Measurements from ENCODE around the gene KIF19. TPM values are rescaled to one million over a fixed set of nuclear protein-coding genes. Genes with fewer than 3 reads are reported as not detected.
"Not testable (repeated sequence)": the region's sequence is repeated elsewhere in the genome, so short reads cannot be mapped to it uniquely, and the experiment has no call there.

The KIF19 gene
- polyA plus RNA-seq, 4 donors: 0.24 to 0.83 (median 0.55) TPM

GRCh38 chr17:74383141-74383540 is 57.1 kb downstream of the KIF19 start:
- no peak for DNase-seq (ENCODE audit: low read depth in 4 of 4, low spot score in 3 of 4)

GRCh38 chr17:74385201-74385600 is 59.2 kb downstream of the KIF19 start:
- DNase-seq (ENCODE audit: low read depth in 4 of 4, low spot score in 3 of 4): no peak

DNA sequence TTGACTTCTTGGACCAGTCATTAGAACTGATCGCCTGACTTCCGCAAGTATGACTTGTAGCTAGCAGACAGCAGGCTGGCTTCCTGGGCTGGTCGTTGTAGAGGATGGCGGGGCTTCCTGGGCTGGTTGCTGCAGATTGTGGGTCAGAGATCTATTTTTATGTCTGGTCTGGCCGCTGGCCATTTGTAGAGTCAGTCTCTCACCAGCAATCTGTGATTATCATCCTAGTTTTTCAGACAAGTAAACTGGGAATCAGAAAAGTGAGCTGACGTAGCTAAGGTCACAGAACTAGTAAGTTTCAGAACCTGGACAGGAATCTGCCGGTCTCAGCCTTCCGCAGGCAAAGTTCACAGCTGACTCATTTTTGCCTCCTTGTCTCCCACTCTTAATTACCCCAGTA is 60.4 kb downstream of the KIF19 start:
- DNase-seq (ENCODE audit: low read depth in 4 of 4, low spot score in 3 of 4): no peak

DNA sequence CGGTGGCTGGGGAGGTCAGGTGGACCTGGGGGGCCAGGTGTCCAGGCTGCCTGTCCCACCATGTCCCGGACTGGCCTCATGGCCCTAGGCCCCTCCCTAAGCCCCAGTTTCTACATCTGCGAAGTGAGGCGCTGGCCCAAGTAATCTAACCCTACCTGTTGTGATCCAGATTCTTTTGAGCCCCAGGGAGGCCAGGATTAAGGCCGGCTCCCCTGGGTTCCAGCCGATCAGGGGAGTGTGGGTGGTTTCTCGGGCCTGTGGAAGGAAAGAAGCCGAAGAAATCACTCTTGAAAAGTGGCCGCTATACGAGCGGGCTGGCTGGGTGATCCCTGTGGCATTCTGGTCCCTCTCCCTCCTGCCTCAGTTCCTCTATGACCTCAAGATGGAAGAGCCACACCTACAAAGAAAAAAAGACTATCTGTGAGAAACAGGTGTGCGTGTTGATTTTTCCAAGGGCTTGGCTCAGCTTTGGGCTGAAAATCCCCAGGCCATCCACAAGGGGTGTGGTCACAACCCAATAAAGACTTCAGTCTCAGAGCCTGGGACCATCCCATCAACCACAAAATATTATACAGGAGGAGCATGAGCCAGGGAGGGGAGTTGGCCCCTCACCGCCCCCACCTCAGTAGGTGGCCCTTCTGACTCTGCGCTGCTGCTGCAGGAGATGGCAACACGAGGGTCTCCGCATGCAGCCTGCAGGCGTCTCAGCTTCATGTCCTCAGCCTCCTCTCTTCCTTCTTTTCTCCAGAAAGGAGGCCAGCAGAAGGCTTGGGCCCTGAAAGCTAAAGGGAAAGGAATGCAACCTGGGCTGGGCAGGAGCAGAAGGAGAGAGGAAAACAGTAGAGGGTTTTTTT is 61.6 kb downstream of the KIF19 start:
- DNase-seq (ENCODE audit: low read depth in 4 of 4, low spot score in 3 of 4): no peak

- DNase-seq (ENCODE audit: low read depth in 4 of 4, low spot score in 3 of 4): no peak
Observed at GRCh38 chr17:74389084-74389753, 63.2 kb downstream of the KIF19 start.

- DNase-seq (ENCODE audit: low read depth in 4 of 4, low spot score in 3 of 4): no peak
Observed at GRCh38 chr17:74389937-74390679, 64.1 kb downstream of the KIF19 start.

DNA sequence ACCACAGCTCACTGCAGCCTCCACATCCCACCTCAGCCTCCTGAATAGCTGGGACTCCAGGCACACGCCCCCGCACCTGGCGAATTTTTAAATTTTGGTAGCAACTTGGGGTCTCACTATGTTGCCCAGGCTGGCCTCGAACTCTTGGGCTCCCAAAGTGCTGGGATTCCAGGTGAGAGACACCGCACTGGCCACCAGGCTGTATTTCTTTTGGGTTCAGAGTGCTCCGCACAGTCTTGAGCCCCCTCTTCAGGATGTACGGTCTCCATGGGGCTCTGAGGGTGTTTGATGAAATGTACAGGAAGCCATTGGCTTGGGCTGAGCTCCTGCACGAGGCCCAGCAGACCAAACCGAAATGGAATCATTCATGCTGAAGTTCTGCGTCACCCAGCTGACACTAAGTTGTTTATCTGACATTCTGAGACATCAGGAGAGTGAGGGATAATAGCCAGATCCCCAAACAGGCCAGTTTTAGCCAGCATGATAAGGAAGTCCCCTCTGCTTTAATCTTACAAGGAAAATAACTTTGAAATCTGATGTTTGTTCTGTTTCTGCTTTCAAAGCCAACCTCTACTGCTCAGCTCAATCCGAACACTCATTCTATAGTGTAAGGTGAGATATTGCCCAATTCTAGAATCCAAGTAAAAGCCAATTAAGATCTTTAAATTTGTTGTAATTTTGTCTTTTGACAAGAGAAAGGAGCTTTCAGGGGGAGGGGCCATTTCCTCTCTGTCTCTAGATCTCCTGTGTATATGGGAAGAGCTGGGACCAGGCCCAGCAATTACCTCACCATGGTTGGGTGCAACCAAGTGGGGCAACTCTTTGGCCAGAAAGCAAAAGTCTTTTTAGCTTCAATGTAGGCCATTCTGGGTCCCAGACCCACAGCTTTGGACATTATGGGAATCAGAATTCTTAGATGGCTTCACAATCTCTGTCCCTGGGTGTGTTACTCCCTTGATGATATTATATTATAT is 64.9 kb downstream of the KIF19 start:
- no peak for DNase-seq (ENCODE audit: low read depth in 4 of 4, low spot score in 3 of 4)

DNA sequence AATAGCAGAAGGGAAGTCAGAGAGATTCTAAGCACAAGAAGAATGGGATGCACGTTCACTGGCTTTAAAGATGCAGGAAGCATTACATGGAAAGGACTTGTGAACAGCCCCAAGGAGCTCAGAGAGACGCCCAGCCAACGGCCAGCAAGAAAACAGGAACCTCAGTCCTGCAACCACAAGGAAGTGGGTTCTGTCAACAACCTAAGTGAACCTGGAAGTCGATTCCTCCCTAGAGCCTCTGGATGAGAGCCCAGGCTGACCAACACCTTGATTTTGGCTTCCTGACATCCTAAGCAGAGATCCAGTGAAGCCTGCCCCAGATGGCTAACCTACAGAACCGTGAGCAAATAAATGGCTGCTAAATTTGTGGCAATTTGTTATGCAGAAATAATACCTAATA is 65.7 kb downstream of the KIF19 start:
- DNase-seq (ENCODE audit: low read depth in 4 of 4, low spot score in 3 of 4): no peak

GRCh38 chr17:74392848-74393247 is 66.8 kb downstream of the KIF19 start:
- no peak for DNase-seq (ENCODE audit: low read depth in 4 of 4, low spot score in 3 of 4)

GRCh38 chr17:74393346-74393942 is 67.4 kb downstream of the KIF19 start:
- DNase-seq (ENCODE audit: low read depth in 4 of 4, low spot score in 3 of 4): no peak

GRCh38 chr17:74394275-74394950 is 68.4 kb downstream of the KIF19 start:
- DNase-seq (ENCODE audit: low read depth in 4 of 4, low spot score in 3 of 4): no peak

DNA sequence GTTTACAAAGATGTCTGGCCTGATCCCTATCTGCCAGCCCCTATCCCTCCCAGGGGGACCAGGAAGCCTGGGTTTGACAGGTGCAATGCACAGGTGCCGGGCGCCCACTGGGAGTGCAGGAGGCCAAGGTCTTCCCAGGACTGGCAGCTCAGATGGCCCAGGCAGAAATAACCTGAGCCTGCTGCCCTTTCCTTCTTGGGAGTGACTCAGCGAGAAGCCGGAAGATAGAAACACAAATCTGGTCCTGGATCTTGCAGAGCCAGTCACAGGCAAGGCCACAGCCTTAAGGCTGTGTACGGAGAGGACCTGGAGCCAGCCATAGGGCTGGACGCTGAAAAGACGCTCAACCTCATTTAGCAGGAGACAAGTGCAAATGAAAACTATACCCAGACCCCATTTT is 69.0 kb downstream of the KIF19 start:
- no peak for DNase-seq (ENCODE audit: low read depth in 4 of 4, low spot score in 3 of 4)

DNA sequence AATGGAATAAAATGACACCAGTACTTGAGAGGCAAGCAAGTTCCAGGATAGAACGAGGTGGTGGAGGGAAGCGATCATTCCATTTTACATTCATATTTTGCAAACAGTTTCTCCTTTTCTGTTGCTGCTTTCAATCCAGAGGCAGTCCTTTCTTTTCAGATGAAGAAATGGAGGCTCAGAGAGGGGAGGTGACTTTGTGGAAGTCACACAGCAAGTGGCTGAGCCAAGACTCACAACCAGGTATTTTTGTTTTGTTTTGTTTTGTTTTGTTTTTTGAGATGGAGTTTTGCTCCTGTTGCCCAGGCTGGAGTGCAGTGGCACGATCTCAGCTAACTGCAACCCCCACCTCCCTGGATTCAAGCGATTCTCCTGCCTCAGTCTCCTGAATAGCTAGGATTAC is 70.5 kb downstream of the KIF19 start:
- DNase-seq (ENCODE audit: low read depth in 4 of 4, low spot score in 3 of 4): no peak

GRCh38 chr17:74402048-74402447 is 76.0 kb downstream of the KIF19 start:
- DNase-seq (ENCODE audit: low read depth in 4 of 4, low spot score in 3 of 4): no peak

DNA sequence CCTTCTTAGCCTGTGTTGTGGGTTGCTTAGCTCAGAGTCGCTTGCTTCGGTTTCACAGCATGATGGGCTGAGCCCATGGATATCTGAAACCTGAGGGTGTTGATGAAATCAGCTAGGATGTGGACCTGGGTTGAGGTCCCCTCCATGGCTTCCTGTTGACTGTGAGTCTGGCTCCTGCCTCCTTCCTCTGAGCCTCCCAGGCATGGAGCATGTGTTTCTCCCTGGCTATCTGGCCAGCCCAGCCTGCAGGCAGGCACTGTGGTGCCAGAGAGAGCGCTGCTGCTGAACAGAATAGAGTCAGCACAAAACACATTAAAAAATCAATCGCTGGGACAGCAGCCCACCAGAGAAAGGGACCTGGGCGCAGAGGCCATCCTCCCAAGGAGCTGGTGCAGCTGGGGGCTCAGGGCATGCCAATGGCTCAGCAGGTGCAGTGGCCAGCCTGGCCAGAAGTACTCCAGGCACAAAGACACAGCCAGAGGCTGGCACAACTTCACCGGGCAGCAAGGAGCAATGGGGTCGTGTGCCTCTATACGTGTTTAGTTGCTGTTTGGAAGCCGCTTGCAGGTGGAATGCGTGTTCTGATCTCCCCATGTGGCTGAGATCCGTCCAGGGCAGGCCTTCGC is 77.6 kb downstream of the KIF19 start:
- no peak for DNase-seq (ENCODE audit: low read depth in 4 of 4, low spot score in 3 of 4)

GRCh38 chr17:74404218-74404617 is 78.2 kb downstream of the KIF19 start:
- DNase-seq (ENCODE audit: low read depth in 4 of 4, low spot score in 3 of 4): no peak

GRCh38 chr17:74404789-74405188 is 78.8 kb downstream of the KIF19 start:
- no peak for DNase-seq (ENCODE audit: low read depth in 4 of 4, low spot score in 3 of 4)

DNA sequence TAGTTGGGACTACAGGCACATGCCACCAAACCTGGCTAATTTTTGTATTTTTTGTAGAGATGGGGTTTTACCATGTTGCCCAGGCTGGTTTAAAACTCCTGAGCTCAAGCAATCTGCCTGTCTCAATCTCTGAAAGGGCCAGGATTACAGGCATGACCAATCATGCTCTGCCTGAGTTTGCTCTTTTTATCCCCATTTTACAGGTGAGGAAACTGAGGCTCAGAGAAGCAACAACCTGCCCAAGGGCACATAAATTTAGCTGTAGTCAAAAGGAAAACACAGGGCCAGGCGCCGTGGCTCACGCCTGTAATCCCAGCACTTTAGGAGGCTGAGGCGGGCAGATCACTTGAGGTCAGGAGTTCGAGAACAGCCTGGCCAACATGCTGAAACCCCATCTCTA is 79.3 kb downstream of the KIF19 start:
- DNase-seq (ENCODE audit: low read depth in 4 of 4, low spot score in 3 of 4): not testable (repeated sequence)
